OCI-LY7 (cell line): ENCODE results near the gene CBFA2T3. TPM values are rescaled to one million over a fixed set of nuclear protein-coding genes. Genes with fewer than 3 reads are reported as not detected.

Experiments
- BruUV-seq: library from RNA; stranded (reverse); fragments of 400-500 nt; replicated peaks from 2 replicates; lab custom pipeline; 2021; lab: Mats Ljungman, UMichigan
- CTCF ChIA-PET: fragments of 300-600 bp; sonication (Branson Sonifier 250); formaldehyde crosslinking; loops from one replicate; lab custom pipeline; 2022; ENCODE audit warnings: antibody characterized with exemption; ENCODE audit not compliant: unreplicated experiment; lab: Charles Lee
- POLR2A ChIA-PET: fragments of 300-600 bp; sonication (Branson Sonifier 250); formaldehyde crosslinking; loops from one replicate; lab custom pipeline; 2022; ENCODE audit warnings: antibody characterized with exemption; lab: Charles Lee
- DNase-seq: peaks from one replicate; pipeline ENCODE4 v3.0.0-alpha.2; 2015; ENCODE audit warnings: low spot score
- H2AFZ ChIP-seq: fragments of 200-600 bp; sonication (generic), shearing (Covaris generic); 2 replicates; pipeline ENCODE4 v1.6.1; 2014; ENCODE audit warnings: mild to moderate bottlenecking, antibody characterized with exemption, low read length, moderate library complexity
- H3K27ac ChIP-seq: fragments of 200-600 bp; sonication (generic); 2 replicates; pipeline ENCODE4 v1.5.1; 2014; ENCODE audit warnings: mixed run types, low read depth, mild to moderate bottlenecking, moderate library complexity, low read length, inconsistent platforms; ENCODE audit not compliant: poor library complexity, severe bottlenecking
- H3K36me3 ChIP-seq: fragments of 200-600 bp; sonication (generic); 2 replicates; pipeline ENCODE4 v1.6.1; 2014; ENCODE audit warnings: mild to moderate bottlenecking, antibody characterized with exemption, low read length, moderate library complexity, mixed read lengths; ENCODE audit not compliant: insufficient read depth
- H3K4me1 ChIP-seq: fragments of 200-600 bp; sonication (generic); 2 replicates; pipeline ENCODE4 v1.5.1; 2014; ENCODE audit warnings: mild to moderate bottlenecking, low read length; ENCODE audit not compliant: insufficient read depth, poor library complexity, severe bottlenecking
- H3K4me2 ChIP-seq: fragments of 200-600 bp; sonication (generic); 2 replicates; pipeline ENCODE4 v1.6.1; 2014; ENCODE audit warnings: mild to moderate bottlenecking, low read length
- H3K4me3 ChIP-seq: fragments of 200-600 bp; sonication (generic); 2 replicates; pipeline ENCODE4 v1.5.1; 2014; ENCODE audit warnings: mild to moderate bottlenecking, low read depth, low read length; ENCODE audit not compliant: poor library complexity, severe bottlenecking
- H3K79me2 ChIP-seq: fragments of 200-600 bp; sonication (generic); 2 replicates; pipeline ENCODE4 v1.6.1; 2016; ENCODE audit warnings: low read depth, mild to moderate bottlenecking, low read length, moderate library complexity, mixed read lengths; ENCODE audit not compliant: insufficient read depth
- H3K9me2 ChIP-seq: fragments of 200-600 bp; sonication (generic); 2 replicates; pipeline ENCODE4 v1.6.1; 2016; ENCODE audit warnings: mild to moderate bottlenecking, low read length, mixed read lengths; ENCODE audit not compliant: insufficient read depth
- H3K9me3 ChIP-seq: fragments of 200-600 bp; sonication (generic); 2 replicates; pipeline ENCODE4 v1.6.1; 2014; ENCODE audit warnings: mild to moderate bottlenecking, mixed run types, low read length, mixed read lengths
- H4K20me1 ChIP-seq: fragments of 200-600 bp; sonication (generic); 2 replicates; pipeline ENCODE4 v1.6.1; 2014; ENCODE audit warnings: mild to moderate bottlenecking, antibody characterized with exemption, low read length, moderate library complexity, mixed read lengths; ENCODE audit not compliant: insufficient read depth
- EZH2phosphoT487 ChIP-seq: fragments of 200-600 bp; sonication (generic); IDR thresholded peaks from 2 replicates; pipeline ENCODE4 v1.6.1; 2018; ENCODE audit warnings: low read depth, borderline replicate concordance, mild to moderate bottlenecking, mixed run types, antibody characterized with exemption, low read length, moderate library complexity, mixed read lengths
- intact Hi-C: fragments of 100-400 bp; cut with micrococcal nuclease; formaldehyde crosslinking; loops from one replicate; pipeline ENCODE4 v1.10.0; 2022; ENCODE audit not compliant: unreplicated experiment
- total RNA-seq, 2 experiments: library from RNA; depleted of rRNA in 1 of 2; stranded (reverse); fragments of >200 nt in 1 of 2; shearing (Covaris generic) in 1 of 2; gene quantifications; 2 replicates each; pipeline ENCODE4 v1.2.3, GENCODE V29; 2014 to 2022
- TF ChIP-seq, protein P1 (sequence below): fragments of 200-600 bp; sonication (generic); conservative IDR thresholded peaks from 2 replicates; pipeline ENCODE4 v1.5.1; 2014; ENCODE audit warnings: mild to moderate bottlenecking, antibody characterized with exemption, low read length, moderate library complexity, mixed read lengths

The CBFA2T3 gene
- total RNA-seq, 2 experiments from 2014 or later: 1.1 to 48.0 TPM

DNA sequence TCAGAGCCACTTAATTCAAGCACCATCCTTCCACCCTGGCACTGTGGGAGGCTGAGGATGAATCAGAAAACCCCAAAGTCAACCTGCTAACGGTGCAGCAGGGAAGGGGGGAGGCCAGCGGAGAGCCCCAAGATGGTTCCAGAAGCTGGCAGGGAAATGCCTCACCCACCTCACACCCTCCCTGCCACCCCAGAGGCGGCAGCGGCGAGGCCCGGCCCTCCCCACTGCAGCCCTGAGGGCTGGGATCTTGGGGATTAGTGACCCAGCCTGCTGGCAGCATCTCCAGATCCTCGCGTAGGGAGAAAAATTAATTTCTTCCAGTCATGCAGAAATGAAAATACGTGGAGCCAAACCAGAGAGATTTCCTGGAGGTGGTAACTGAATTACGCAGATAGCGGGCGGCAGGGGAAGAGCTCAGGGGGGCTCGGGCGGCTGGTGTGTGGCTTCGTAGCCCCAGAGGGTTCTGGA is 38.2 kb downstream of the CBFA2T3 start:
- peak overlapping the region; percentile 59; the same call in 1 of the 2 replicates for H3K4me2 ChIP-seq
- peaks cover 62% of the 10 kb centered on the region for H3K4me1 ChIP-seq
- H2AFZ ChIP-seq: no peak overlapping the region
- DNase-seq: no peak
- H3K9me3 ChIP-seq: no peaks in the 10 kb centered on the region
- POLR2A ChIA-PET: no interaction called here
- H3K79me2 ChIP-seq: no peaks in the 10 kb centered on the region
- intact Hi-C loops: no loop called here
- no peak overlapping the region for H3K4me3 ChIP-seq
- CTCF ChIA-PET: no interaction called here
- no peaks in the 10 kb centered on the region for H3K36me3 ChIP-seq
- no TSS peak for BruUV-seq
- no peaks in the 10 kb centered on the region for H4K20me1 ChIP-seq
- no peaks in the 10 kb centered on the region for H3K9me2 ChIP-seq
- no peak for TF ChIP-seq EZH2phosphoT487
- TF ChIP-seq, protein P1, sequence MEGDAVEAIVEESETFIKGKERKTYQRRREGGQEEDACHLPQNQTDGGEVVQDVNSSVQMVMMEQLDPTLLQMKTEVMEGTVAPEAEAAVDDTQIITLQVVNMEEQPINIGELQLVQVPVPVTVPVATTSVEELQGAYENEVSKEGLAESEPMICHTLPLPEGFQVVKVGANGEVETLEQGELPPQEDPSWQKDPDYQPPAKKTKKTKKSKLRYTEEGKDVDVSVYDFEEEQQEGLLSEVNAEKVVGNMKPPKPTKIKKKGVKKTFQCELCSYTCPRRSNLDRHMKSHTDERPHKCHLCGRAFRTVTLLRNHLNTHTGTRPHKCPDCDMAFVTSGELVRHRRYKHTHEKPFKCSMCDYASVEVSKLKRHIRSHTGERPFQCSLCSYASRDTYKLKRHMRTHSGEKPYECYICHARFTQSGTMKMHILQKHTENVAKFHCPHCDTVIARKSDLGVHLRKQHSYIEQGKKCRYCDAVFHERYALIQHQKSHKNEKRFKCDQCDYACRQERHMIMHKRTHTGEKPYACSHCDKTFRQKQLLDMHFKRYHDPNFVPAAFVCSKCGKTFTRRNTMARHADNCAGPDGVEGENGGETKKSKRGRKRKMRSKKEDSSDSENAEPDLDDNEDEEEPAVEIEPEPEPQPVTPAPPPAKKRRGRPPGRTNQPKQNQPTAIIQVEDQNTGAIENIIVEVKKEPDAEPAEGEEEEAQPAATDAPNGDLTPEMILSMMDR: no peak
- no peak overlapping the region for H3K27ac ChIP-seq

DNA sequence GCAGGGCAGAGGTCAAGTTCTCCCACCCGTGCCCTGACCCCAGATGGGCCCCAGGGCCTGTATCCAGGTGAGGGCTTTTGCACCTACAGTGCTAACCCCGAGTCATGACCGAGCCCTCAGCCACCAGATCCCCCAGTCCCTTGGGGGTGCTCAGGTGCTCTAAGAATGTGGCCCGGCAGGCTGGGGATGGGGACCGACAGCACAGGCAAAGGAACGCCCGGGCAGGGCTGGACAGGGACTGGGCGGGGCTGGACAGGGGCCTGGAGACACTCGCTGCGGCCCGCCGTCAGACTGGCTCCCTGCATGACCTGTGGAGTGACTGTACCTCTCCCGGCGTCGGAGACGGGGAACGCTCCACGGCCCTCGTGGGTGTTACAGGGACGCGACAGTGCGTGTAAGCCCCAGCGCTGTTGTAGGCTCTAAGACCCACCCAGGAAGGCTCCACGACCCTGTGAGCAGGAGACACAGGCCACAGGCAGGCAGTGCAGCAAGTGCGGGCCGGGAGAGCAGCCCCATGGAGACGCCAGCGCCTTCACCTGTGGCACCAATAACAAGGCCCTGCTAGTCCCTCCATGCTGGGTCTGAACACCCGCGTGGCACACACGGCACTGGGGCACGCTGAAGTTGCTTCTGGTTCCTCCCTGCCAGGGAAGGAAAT is 38.8 kb downstream of the CBFA2T3 start:
- Histone ChIP-seq H3K4me2 (0 out of 2 replicates have a peak overlapping the region, but pooled peaks have one; percentile 59), H3K4me3 (no peak overlapping the region), H3K36me3 (no peaks in the 10 kb centered on the region), H2AFZ (no peak overlapping the region), H4K20me1 (no peaks in the 10 kb centered on the region), H3K79me2 (no peaks in the 10 kb centered on the region), H3K9me2 (no peaks in the 10 kb centered on the region), H3K4me1 (peaks cover 56% of the 10 kb centered on the region), H3K27ac (no peak overlapping the region), H3K9me3 (no peaks in the 10 kb centered on the region)
- no peak for TF ChIP-seq EZH2phosphoT487
- TF ChIP-seq, protein P1: no peak
- DNase-seq: no peak
- intact Hi-C loops: no loop called here
- CTCF ChIA-PET: no interaction called here
- POLR2A ChIA-PET: no interaction called here
- BruUV-seq: no TSS peak

DNA sequence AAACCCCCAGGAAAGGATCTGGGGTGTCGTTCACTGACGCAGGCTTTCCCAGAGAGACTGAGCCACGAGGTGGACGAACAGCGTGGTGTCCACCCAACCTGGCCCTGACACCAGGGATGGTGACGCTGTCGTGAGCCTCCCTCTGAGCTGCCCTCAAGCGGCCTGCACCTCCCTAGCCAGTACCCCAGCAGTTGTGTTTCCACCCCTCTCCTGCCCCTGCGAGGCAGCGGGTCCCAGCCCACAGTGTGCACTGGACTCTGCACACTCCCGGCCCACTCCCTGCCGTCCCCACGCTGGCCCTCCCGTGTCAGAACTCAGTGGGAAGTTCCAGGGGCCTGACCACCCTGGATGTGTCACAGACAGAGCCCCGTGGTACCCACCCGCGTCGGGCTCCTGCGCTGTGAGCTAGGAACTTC is 39.8 kb downstream of the CBFA2T3 start:
- Histone ChIP-seq H3K36me3 (no peaks in the 10 kb centered on the region), H3K4me2 (peak overlapping the region; percentile 33; the same call in 1 of the 2 replicates), H2AFZ (no peak overlapping the region), H3K27ac (no peak overlapping the region), H3K4me1 (peaks cover 46% of the 10 kb centered on the region), H3K4me3 (no peak overlapping the region), H4K20me1 (no peaks in the 10 kb centered on the region), H3K9me2 (no peaks in the 10 kb centered on the region), H3K9me3 (no peaks in the 10 kb centered on the region), H3K79me2 (no peaks in the 10 kb centered on the region)
- BruUV-seq: no TSS peak
- DNase-seq: no peak
- POLR2A ChIA-PET: no interaction called here
- CTCF ChIA-PET: no interaction called here
- no peak for TF ChIP-seq EZH2phosphoT487
- TF ChIP-seq, protein P1: no peak
- intact Hi-C loops: no loop called here
